Nephron (organoid): ENCODE results near the gene KCNN1.

Source experiments
- H3K27ac Mint-ChIP-seq, 3 experiments: 2 replicates each; pipeline ENCODE4 v1.8.0; 2020; ENCODE audit warnings: mixed read lengths in 3 of 3, mild to moderate bottlenecking in 2 of 3, moderate library complexity in 1 of 3
- H3K27me3 Mint-ChIP-seq: 2 replicates; pipeline ENCODE4 v1.8.0; 2021; ENCODE audit warnings: low read depth, mild to moderate bottlenecking, moderate library complexity, mixed read lengths
- H3K36me3 Mint-ChIP-seq: 2 replicates; pipeline ENCODE4 v1.8.0; 2020; ENCODE audit warnings: low read depth, mixed read lengths
- H3K4me1 Mint-ChIP-seq: 2 replicates; pipeline ENCODE4 v1.8.0; 2020; ENCODE audit warnings: mixed read lengths
- H3K4me3 Mint-ChIP-seq, 3 experiments: 2 replicates each; pipeline ENCODE4 v1.8.0; 2020; ENCODE audit warnings: mild to moderate bottlenecking in 3 of 3, mixed read lengths in 3 of 3, moderate library complexity in 2 of 3
- H3K9me3 Mint-ChIP-seq: 2 replicates; pipeline ENCODE4 v1.8.0; 2020; ENCODE audit warnings: mixed read lengths
- TF ChIP-seq, protein P1 (sequence below), 3 experiments: fragments of 200-600 bp; sonication (generic); IDR thresholded peaks; one replicate each; pipeline ENCODE4 v1.5.0; 2021; ENCODE audit warnings: antibody characterized with exemption in 3 of 3; ENCODE audit not compliant: unreplicated experiment in 3 of 3

KCNN1 gene

GRCh38 chr19:18044825-18045304 lies 78.0 kb downstream of the KCNN1 start:
- H3K9me3 Mint-ChIP-seq: peaks cover 3% of the 10 kb centered on the region
- peak overlapping the region in 1 of 3 experiments; percentile 57 for H3K4me3 Mint-ChIP-seq
- H3K36me3 Mint-ChIP-seq: no peaks in the 10 kb centered on the region
- H3K4me1 Mint-ChIP-seq: peaks cover 4% of the 10 kb centered on the region
- peak overlapping the region in 2 of 3 experiments; percentile 58 to 67 for H3K27ac Mint-ChIP-seq
- H3K27me3 Mint-ChIP-seq: peaks cover 5% of the 10 kb centered on the region
- TF ChIP-seq, protein P1, sequence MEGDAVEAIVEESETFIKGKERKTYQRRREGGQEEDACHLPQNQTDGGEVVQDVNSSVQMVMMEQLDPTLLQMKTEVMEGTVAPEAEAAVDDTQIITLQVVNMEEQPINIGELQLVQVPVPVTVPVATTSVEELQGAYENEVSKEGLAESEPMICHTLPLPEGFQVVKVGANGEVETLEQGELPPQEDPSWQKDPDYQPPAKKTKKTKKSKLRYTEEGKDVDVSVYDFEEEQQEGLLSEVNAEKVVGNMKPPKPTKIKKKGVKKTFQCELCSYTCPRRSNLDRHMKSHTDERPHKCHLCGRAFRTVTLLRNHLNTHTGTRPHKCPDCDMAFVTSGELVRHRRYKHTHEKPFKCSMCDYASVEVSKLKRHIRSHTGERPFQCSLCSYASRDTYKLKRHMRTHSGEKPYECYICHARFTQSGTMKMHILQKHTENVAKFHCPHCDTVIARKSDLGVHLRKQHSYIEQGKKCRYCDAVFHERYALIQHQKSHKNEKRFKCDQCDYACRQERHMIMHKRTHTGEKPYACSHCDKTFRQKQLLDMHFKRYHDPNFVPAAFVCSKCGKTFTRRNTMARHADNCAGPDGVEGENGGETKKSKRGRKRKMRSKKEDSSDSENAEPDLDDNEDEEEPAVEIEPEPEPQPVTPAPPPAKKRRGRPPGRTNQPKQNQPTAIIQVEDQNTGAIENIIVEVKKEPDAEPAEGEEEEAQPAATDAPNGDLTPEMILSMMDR (IDR thresholded peaks at IDR 0.05; ENCODE audit: unreplicated experiment in 3 of 3): no peak

DNA sequence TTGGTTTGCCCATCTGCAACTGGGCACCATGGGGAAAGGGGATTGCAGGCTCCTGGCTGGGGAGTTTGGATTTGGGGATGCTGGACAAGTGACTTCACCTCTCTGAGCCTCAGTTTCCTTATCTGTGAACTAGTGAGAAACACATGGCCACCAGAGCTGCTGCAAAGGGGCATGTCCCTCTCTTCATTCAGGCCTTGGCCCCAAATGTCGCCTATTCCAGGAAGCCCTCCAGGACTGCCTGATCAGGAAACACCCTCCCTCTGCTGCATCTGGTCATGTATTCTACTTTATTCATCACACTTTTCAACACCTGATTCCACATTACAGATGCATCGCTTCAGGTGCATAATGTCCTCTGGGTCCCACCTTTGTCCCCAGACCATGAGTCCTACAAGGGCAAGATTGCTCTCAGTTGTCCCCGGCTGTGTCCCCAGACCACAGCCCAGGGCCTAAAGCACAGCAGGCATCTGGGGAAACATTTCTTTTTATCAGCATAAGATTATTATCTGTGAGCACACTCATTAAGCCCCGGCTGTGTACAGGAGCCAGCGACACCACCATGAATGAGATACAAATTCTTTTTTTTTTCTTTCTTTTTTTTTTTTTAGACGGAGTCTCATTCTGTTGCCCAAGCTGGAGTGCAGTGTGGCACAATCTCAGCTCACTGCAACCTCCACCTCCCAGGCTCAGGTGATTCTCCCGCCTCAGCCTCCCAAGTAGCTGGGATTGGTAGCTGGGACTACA lies 78.6 kb downstream of the KCNN1 start:
- H3K4me3 Mint-ChIP-seq: peak overlapping the region in 1 of 3 experiments; percentile 57
- H3K27ac Mint-ChIP-seq: peak overlapping the region in 2 of 3 experiments; percentile 58 to 67
- peaks cover 4% of the 10 kb centered on the region for H3K4me1 Mint-ChIP-seq
- TF ChIP-seq, protein P1 (IDR thresholded peaks at IDR 0.05; ENCODE audit: unreplicated experiment in 3 of 3): no peak
- peaks cover 10% of the 10 kb centered on the region for H3K27me3 Mint-ChIP-seq
- H3K36me3 Mint-ChIP-seq: no peaks in the 10 kb centered on the region
- no peaks in the 10 kb centered on the region for H3K9me3 Mint-ChIP-seq

DNA sequence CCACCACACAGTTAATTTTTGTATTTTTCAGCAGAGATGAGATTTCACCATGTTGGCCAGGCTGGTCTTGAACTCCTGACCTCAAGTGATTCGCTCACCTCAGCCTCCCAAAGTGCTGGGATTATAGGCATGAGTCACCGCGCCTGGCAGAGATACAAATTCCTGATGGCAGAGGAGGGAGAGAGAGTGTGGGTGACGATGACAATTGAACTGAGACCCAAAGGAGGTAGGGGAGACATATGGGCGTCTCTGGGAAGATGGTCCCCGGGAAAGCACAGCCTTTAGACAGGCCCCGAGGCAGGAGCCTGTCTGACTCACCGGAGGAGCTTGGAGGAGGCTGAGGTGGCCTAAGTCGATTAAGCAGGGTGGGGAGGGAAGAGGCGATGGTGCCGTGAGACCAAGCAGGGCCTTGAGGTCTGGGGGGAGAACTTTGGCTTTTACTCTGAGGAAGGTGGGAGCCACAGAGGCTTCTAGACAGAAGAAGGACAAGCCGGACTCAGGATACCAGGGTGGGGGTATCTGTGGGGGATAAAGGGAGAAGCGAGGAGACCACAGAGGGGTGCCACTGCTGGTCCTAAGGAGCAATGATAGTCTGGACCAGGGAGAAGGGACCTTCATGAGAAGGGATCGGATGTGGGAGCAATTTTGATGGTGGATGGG lies 79.3 kb downstream of the KCNN1 start:
- no peaks in the 10 kb centered on the region for H3K9me3 Mint-ChIP-seq
- H3K4me1 Mint-ChIP-seq: peaks cover 4% of the 10 kb centered on the region
- H3K27ac Mint-ChIP-seq: no peak overlapping the region
- no peaks in the 10 kb centered on the region for H3K36me3 Mint-ChIP-seq
- H3K4me3 Mint-ChIP-seq: no peak overlapping the region
- TF ChIP-seq, protein P1 (IDR thresholded peaks at IDR 0.05; ENCODE audit: unreplicated experiment in 3 of 3): no peak
- peaks cover 5% of the 10 kb centered on the region for H3K27me3 Mint-ChIP-seq

GRCh38 chr19:18049385-18049784 lies 82.5 kb downstream of the KCNN1 start:
- Mint-ChIP-seq H3K9me3 (no peaks in the 10 kb centered on the region), H3K36me3 (no peaks in the 10 kb centered on the region)
- TF ChIP-seq, protein P1 (IDR thresholded peaks at IDR 0.05; ENCODE audit: unreplicated experiment in 3 of 3): no peak

More at GRCh38 chr19:18049385-18049784, 82.5 kb downstream of the KCNN1 start:
- no peak overlapping the region for H3K4me3 Mint-ChIP-seq
- H3K4me1 Mint-ChIP-seq: peaks cover 4% of the 10 kb centered on the region
- peaks cover 11% of the 10 kb centered on the region for H3K27me3 Mint-ChIP-seq
- no peak overlapping the region for H3K27ac Mint-ChIP-seq
